ENCODE results near the gene LRP8. TPM values are rescaled to one million over a fixed set of nuclear protein-coding genes. Genes with fewer than 3 reads are reported as not detected.

Gene LRP8
- total RNA-seq, 1 donor from 2014 or later, result 7.1 TPM

- Mint-ChIP-seq H3K9me3 (ENCODE audit: low read depth) (no peaks in the 10 kb centered on the region), H3K4me3 (ENCODE audit: unreplicated experiment) (peak overlapping the region; percentile 97), H3K27ac (ENCODE audit: unreplicated experiment) (no peak overlapping the region), H3K36me3 (ENCODE audit: low read depth) (no peaks in the 10 kb centered on the region), H3K4me1 (ENCODE audit: low read depth) (peaks cover 23% of the 10 kb centered on the region), H3K27me3 (ENCODE audit: low read depth) (no peaks in the 10 kb centered on the region)
- no peak for DNase-seq (ENCODE audit: low spot score)
- TF ChIP-seq CTCF (IDR thresholded peaks at IDR 0.05), result no peak
Measured at GRCh38 chr1:53195246-53196016, 132.4 kb downstream of the LRP8 start.

Other genes starting within 250 kb of the LRP8 start
- gene SLC1A7, start 185.4 kb downstream of the LRP8 start, total RNA-seq, result not detected in 3 replicates
- 11.0 to 12.6 TPM (median 12.3 TPM) in 3 replicates for gene CPT2, start 131.2 kb downstream of the LRP8 start, total RNA-seq
- 39.7 to 49.3 TPM (median 41.6 TPM) in 3 replicates for gene CZIB, start 107.4 kb downstream of the LRP8 start, total RNA-seq
- gene MAGOH, start 89.6 kb downstream of the LRP8 start, total RNA-seq, result 27.2 to 32.6 TPM (median 29.0 TPM) in 3 replicates
- gene DMRTB1, start 131.3 kb upstream of the LRP8 start, total RNA-seq, result not detected in 3 replicates

Measured in chondrocyte (in vitro differentiated cells).